Iris pigment epithelial cell (primary cell): ENCODE measurements around the gene CD200R1.

Experiments used
- DNase-seq: peaks from one replicate; pipeline ENCODE4 v3.0.0-alpha.2; 2011; ENCODE audit warnings: low read depth

Gene CD200R1, protein sequence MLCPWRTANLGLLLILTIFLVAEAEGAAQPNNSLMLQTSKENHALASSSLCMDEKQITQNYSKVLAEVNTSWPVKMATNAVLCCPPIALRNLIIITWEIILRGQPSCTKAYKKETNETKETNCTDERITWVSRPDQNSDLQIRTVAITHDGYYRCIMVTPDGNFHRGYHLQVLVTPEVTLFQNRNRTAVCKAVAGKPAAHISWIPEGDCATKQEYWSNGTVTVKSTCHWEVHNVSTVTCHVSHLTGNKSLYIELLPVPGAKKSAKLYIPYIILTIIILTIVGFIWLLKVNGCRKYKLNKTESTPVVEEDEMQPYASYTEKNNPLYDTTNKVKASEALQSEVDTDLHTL

GRCh38 chr3:112974894-112975293, at the start of gene CD200R1:
TSS of gene CD200R1 (minus strand) at chr3:112975103. CDS start at chr3:112974857, 246 bp downstream.
- no peak for DNase-seq

- no peak for DNase-seq
These were observed 46.6 kb upstream of the CD200R1 start for GRCh38 chr3:113021471-113021870.

GRCh38 chr3:113019182-113020137, 44.6 kb upstream of the CD200R1 start:
- peak; percentile 95 for DNase-seq

- peak; percentile 39 for DNase-seq
These were observed 43.8 kb upstream of the CD200R1 start for GRCh38 chr3:113018536-113019181.

- no peak for DNase-seq
These were observed 38.7 kb upstream of the CD200R1 start for GRCh38 chr3:113013593-113013992.

GRCh38 chr3:113008117-113008516, 33.2 kb upstream of the CD200R1 start:
- no peak for DNase-seq

DNA sequence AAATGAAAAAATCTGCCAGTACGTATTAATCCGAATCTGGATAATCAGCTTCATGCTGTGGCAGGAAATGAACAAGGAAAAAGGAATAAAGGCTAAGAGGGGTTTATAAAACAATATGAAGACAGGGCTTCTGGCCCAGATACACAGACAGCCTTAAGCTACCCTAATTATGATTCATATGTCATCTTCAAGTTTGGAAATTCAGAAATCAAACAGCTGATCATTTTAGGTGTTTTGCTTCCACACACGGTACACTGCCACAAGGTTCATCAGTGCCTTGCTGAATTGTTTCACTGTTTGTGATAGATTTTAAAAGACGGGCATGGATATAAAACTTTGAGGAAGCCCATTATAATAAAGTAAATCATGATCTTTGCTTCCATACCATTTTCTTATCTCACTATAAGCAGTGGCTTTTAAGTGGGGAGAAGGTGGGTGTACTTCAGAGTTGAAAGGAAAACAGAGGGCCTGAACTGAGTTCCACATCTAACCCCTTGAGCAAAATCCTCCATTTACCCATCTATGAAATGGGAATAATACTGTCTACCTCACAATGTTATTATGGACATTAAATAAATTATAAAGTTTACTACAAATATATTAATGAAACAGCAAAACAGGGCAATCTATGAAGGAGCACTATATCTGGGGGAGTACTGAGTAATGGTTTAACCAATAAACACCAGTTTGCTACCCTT, 31.6 kb upstream of the CD200R1 start:
- DNase-seq, result no peak

- DNase-seq, result no peak
These were observed 30.7 kb upstream of the CD200R1 start for GRCh38 chr3:113005611-113006010.

- peak; percentile 2 for DNase-seq
These were observed 27.8 kb upstream of the CD200R1 start for GRCh38 chr3:113002679-113003078.

- DNase-seq, result no peak
These were observed 27.1 kb upstream of the CD200R1 start for GRCh38 chr3:113002037-113002436.

DNA sequence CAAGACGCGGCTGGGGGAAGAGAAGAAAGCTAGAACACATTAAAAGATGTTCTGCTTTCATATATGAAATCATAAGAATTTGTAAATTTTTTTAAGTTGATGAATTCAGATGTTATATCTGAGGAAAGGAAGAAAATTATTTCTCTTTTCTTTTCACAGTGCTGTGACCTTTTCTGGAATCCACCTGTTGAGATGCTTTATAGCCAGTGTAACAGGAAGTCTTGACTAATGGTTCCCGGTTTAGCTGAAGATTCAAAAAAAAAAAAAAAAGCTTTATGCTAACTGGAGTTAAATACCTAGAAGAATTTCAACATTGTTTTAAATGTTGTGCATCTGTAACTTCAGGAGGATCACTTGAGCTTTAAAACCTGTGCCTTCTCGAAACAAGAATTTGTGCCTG, 25.8 kb upstream of the CD200R1 start:
- DNase-seq, result peak; percentile 15

DNA sequence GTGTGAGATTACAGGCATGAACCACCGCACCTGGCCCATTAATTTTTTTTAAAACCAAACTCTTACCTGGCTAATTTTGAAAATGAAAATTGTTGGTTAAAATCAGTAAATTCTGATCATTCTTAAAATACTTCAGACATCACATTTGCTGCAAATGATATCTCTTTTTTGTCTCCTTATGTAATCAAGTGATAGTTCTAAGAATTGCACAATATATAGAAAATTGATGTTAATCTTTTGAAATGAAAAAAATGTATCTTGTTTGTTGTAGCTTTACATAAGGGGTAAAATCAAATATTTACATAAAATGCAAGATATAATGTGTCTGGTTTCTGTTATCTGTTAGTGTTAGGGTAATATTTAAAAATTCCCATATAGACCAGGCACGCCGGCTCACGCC, 20.9 kb upstream of the CD200R1 start:
- DNase-seq, result no peak

DNA sequence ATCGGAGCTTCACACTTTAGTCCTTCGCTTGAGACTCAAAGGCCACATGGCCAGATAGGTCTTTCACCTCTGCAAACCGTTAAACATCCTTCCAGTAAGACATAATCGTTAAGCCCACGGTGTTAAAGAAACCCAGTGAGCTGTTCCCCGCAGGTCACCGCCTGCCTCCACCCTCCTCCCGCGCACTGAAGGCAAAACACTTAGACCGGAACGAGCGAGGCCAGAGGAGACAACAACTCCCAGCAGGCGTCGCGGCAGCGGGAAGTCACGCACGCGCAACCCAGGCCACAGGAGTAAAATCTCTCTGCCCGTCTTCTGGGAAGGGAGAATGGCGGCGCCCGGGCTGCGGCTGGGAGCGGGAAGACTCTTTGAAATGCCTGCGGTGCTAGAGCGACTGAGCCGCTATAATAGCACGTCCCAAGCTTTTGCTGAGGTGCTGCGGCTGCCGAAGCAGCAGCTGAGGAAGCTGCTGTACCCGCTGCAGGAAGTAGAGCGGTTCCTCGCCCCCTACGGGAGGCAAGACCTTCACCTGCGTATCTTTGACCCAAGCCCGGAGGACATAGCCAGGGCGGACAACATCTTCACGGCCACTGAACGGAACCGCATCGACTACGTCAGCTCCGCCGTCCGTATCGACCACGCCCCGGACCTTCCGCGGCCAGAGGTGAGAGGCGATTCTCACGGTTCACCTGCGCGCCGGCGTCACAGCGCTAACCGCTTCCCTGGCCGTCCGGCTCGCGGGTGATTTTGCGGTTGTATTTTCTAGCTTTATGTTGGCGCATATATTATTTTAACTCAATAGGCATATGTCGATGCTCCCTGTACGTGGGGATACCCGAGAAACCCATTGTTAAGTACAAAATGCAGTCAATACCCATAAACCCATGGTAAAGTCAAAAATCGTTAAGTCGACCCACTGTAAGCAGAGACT, 16.0 kb upstream of the CD200R1 start, which contains the start of gene GTPBP8:
Gene GTPBP8, plus strand, starts transcription at position 313 of the 931 bp plus-strand sequence. Its CDS starts 16 bp downstream, at position 329.
- peak; percentile 91 for DNase-seq

- DNase-seq, result no peak
These were observed 12.9 kb upstream of the CD200R1 start for GRCh38 chr3:112987710-112988334.

GRCh38 chr3:112984485-112984884, 9.6 kb upstream of the CD200R1 start:
- peak; percentile 49 for DNase-seq

- DNase-seq, result no peak
These were observed 7.8 kb upstream of the CD200R1 start for GRCh38 chr3:112982710-112983109.

DNA sequence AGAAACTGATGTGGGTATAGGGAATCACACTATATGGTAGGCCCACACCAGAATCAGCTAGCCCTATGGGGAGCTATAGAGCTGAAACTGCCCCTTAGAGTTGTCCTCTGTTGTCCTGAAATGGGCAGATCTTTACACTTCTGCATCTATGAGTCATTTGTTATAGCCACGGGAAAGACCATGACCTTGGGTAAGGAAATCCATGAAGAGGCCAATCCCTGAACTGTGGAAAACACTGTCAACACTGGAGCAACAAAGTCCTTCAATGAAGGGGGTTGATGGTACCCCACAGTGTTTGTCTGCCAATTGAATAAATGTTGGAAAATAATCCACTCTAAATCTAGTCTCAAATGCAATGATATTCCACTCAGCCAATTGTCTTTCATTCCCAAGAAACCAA, 5.2 kb upstream of the CD200R1 start:
- peak; percentile 2 for DNase-seq

DNA sequence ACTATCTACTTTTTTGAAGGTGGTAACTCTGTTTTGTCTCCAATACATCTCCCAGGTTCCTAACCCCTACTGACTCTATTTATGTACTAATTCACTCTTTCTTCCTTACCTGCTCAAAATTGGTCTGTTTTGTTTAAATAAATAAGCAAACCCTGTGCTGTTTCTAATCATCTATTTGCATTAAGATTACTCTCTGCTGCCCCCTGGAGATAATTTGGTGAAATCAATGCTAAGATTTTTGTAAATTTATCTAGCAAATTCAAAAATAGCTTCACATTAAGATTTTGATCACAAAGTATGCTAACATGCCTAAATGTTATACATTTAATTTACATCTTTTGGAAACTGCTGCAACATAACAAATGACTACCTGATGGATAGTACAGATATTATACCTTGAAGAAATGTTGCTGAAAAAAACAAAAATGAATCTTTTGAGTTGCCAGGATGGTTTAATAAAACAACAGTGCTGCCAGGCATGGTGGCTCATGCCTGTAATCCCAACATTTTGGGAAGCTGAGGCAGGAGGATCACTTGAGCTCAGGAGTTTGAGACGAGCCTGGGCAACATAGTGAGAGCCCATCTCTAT, 4.4 kb upstream of the CD200R1 start:
- DNase-seq, result peak; percentile 35

DNA sequence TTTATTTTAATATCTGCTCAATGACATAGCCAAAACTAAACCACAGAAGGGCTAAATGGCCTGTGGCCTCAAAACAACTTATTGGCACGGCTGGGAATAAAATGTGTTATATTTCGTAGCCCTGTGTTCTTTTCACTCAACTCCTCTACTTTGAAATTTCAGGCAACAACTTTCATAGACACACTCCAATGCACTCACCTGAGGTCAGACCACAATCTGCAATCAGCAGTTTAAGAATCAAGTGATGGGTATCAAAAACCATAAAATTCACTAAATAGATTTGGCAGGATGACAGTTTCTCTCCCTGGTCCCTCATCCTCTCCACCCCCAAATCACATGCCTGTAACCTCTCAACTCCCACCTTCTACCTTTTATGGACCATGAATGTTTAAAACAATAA, 2.0 kb upstream of the CD200R1 start:
- DNase-seq, result no peak

- no peak for DNase-seq
These were observed 1.1 kb upstream of the CD200R1 start for GRCh38 chr3:112976001-112976400.
